ENCODE data around the gene RFX2.
A peak's percentile ranks its signal among the peaks of the same experiment; 100 is the strongest.

RFX2 gene

DNA sequence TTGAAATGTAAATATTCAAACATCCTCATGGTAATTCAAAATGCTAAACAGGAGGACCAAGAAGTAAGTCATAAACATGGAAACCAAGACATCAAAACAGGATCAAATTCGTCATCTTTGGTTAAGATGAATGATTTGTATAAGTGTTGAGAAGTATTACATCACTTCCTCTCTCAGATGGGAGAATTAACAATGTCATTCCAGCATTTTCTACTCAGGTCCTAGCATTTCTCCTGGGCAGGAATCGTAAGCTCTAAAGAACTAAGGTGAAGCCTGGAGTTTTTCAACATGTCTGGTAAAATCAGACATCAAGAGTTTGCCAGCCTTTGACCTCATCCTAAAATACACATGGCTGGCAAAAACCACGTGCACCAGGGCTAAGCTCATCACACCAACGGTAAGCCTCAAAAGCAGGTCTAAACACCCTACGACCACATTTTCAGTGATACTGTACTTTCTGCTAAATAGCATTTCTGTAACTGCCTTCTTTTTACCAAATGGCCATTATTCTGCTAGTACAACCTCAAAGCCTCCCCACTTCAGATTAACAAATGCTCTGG, 157.2 kb downstream of the RFX2 start:
- DNase-seq, result no peak

DNA sequence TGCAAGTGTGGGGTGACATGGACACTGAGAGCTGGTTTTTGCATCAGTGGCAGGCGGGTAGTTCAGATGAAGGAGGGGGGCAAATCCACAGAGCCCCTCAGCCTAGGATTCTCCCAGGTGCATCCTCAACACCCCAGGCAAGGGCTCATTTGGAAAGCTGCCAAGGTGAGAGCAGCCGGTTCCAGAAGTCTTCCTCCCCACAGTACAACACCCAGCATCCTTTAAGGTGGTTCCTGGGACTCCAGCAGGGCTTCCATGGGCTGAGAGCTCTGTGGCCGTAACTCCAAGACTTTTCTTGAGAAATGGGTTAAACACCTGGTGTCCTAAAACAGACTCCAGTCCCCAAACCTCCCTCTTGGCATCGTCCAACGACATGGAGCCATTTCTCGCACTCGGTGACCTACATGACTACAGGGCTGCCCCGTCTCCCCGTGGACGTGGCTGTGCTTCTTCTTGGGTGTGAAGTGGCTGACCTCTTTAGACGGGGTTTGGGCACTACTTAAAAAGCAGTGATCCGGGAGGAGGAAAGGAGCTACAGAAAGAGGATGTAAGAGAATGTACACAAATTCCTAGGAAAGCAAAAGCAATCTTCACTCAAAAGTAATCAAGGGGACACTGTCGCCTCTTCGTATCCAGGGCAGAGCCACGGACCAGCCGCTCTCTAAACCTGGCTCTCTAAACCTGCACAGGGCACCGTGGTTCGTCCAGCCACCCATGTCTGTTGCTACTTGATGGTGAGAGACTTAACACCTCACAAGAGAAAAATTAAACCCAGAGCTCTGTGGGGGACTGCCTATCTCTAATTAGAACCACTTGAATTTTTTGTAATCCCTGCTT, 157.9 kb downstream of the RFX2 start:
- no peak for DNase-seq

DNA sequence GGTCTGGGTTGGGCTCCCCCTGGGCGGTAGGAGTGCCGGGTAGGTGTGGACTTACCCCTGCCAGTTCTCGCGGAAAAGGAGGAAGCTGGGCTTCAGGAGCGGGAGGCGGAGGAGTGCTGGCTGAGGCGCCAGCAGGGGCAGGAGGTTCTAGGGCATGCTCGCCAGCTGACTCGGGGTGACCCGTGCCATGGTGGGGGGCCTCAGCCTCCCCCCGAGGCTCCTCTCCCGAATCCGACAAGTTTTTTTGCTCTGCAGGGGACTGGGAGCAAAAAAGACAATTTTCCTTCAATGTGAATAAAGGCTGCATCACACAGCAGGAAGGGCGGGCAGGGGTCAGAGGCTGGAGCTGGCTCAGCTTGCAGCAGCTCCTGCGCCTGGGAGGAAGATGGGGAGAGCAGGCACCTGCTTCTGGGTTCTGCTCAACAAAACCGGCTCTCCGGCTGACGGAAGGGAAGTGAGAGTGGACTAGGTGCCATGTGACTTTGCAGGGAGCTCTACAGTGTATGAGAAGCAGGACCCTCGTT, 158.9 kb downstream of the RFX2 start:
- DNase-seq, result no peak

DNA sequence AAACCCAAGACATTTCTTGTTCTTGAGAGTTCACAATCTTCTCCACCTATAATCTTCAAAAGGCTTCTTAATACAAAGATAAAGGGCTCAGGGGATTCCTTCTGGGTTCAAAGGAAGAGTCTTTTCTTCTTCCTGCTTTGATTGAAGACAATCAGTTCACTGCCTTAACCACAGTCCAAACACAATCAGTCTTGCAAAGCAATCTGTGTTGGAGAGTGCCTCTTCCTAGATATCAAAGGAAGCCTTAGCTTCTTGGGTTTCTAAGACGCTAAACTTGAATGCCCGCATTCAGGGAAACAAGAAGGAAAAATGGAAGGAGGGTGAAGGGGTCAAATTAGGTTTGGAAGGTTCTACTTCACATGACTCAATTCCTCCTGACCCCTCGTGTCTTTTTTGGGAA, 159.6 kb downstream of the RFX2 start:
- no peak for DNase-seq

DNA sequence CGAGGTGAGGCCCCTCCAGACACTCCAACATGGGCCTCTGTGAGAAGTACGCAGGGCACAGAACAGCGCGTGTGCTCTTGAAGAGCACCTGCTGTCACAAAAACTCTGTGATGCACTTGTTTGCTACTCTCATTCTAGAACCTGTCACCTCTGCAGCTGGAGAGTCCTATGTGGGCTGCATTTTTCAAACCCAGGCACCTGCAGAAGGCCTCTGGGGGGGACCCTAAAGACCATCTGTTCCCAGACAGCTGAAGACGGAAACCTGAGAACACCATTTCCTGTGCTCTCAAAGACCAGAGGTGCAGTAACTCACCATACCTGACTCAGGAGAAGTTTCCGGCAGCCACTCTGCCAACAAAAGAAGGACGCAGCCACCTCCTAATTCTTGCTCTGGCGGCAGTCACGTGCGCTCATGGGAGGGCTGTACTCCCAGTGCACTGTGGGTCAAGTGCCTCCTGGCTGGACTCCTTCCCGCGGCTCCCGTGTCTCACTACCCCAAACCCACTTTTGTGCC, 160.5 kb downstream of the RFX2 start:
- DNase-seq, result peak; percentile 11

DNA sequence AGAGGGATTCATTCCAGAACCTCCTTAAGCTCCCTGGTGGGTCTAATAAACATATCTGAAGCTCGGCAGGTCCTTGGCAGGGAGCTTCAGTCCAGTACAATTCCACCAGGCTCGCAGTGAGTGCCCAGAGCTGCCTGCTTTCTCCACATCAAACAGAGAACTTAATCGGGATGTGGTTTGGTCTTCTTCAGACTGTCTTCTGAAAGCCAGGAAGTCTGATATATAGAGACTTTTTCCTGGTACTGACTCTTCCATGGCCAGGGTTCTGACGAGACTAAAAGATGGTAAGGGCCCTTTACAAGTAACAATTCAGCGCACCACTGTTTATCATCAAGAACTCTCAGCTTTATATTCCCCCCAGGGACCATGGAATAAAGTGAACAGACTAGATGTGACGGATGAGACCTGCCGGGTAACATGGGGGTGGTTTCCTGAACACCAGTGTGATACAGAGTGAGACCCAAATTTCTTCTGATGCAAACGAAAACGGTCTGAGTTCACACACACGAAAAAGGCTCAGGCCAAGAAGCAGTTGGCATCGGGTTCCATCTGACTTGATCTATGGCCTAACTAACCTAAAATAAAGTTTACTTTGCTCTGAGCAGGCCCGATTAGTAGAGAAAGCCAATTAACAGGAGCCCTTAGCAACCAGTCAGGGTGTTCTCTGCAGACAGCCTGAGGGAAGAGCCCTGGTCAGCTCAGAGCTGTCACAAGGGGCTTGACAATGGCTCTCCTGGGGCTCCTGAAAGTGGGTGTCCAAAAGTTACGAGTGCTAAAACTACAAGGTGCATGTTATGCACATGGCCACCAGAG, 161.3 kb downstream of the RFX2 start:
- DNase-seq, result no peak

DNA sequence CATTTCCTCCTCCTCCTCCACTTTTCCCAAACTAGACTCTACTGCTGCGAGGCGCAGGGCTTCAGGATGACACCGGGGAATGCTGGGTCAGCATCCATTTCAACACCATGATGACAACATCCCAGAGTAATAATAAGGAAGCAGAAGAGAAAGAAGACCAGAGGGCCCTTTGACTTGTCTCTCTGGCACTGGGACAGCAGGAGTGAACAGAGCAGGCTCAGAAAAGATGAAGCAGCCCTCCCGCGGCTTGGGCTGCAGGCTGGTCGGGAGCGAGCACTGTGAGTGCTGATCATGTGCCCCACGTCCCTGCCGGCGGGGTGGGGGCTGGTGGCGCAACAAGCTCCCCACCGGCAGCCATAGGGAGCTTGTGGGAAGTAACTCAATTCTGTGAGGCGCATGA, 162.9 kb downstream of the RFX2 start:
- DNase-seq, result no peak

DNA sequence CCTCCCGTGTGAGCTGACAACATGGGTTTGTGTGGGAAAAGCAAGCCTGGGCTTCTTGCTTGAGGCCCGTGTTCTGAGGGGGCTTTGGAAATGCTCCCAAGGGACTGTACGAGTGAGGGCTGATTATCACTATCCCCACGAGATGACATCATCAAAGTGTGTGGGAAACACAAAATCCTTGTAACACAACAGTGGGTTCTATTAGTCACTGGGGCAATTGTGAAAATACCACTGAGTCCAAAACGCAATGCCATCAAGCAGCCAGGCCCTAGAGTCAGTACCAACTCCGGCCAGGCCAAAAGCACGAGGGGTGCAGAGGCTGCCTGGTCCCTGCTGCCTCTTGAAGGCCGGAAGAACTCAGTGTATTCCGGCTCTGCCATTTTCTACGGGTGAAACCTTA, 166.7 kb downstream of the RFX2 start:
- no peak for DNase-seq
